ENCODE measurements around the gene TM4SF4.

Gene TM4SF4

DNA sequence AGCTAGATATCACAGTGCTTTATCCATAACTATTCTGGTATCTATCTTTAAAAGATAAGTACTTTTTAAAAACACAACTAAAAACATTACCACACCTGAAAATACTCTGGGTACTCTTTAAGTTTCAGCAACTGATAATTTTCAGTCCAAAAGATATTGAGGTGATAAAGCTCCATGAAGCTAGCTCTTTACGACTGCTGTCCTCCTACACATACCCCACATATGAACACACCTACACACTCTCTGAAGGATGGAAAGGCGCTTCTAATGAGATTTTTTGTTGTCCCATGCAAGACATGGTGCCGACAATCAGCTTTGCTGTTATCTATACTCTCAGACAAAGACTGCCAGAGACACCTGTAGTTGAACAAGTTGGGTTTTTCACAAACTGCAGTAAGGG lies 19.1 kb upstream of the TM4SF4 start:
- no peak for DNase-seq (ENCODE audit: low spot score)

DNA sequence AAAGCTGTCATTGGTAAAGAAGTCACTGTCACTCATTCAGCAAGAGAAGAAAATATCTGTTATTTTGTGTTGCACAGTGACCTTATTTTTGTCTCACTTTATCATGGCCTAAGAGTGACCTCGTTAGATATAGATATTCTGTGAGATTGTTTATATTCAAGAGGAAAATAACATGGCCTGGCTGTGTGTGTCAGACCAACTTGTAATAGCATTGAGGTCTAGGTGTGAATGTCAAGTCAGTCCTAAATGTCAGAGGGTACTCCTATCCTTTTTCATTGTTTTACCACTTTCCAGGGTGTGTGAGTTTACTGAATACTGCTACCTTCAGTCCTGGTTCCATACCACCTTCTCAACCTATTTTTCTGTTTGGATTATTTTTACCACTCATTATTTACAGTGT lies 18.5 kb upstream of the TM4SF4 start:
- no peak for DNase-seq (ENCODE audit: low spot score)

DNA sequence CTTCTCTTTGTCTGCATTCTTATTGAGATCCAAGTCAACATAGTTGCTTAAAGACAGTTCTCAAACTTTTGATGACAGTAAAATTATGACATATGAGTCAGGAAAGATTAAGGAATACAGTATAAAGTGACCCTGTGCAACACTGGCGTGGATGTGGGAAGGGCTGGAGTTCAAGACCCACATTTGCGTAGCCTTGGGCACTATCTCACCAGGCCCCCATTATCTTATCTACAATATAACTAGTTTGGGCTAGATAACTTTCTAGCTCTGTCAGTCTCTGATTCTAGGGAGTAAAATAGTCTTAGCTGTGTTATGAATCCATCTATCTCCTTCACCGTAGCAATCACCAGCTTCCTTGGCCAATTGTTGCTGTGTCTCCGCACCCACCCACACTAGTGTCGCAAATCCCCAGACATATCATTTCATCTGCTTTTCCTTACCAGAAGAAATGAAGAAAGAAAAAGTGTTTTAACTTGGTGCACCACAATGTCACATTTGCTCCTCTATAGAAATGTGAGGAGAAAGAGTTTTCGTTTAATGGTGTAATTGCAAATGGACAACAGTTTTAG lies 14.9 kb upstream of the TM4SF4 start:
- DNase-seq (ENCODE audit: low spot score) = no peak

DNA sequence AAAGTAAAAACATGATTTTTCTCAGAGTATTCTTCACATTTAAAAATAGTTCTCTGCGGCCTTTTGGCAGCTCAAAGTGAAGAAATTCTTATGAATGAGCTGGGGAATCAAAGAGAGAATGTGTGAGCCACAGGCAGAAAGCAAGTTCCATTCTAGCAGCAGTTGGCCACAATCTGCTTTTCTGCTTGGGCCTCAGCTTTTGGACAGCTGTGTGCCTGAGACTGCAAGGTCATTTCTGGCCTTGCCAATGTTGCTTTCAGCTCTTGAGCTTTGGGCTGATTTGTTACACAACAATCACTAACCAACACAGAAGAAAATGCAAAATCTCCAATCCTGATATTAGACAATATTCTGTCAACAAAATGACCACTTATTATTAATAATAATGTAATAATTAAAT lies 14.4 kb upstream of the TM4SF4 start:
- no peak for DNase-seq (ENCODE audit: low spot score)

DNA sequence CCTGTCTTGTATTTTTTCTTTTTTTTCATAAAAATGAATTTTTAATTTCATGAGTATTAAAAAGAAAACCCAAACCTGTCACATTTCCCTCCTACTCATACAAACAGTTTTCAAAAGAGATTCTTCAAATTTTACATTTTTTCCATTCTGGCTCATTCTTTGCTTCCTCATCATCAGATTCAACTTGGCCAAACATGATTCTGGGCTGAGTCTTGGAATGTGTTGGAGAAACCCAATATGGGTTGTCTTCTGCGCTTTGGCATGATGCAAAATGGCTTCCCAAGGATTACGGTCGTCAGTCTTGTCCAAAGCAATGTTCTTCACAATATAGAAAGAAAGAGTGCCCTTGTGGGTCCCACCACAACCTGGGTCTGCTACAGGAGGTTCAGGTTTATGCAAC lies 12.4 kb upstream of the TM4SF4 start:
- DNase-seq (ENCODE audit: low spot score) = no peak

DNA sequence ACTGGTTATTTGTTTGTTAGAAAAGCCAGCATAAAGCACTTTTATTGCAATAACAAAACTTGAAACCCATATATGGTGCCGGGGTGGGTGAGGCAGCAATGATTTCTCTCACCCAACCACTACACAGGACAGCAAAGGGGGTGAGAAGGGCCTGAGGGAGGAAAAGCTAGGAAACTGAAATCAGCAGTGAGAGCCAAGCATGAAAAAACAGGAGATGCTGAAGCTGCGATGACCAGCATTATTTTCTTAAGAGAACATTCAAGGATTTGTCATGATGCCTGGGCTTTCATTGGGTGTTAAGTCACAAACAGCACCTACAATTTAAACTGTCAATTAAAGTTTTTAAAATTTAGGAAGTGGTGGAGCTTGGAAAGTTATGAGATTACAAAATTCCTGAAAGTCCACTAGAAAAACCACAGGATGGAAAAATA lies 11.9 kb upstream of the TM4SF4 start:
- no peak for DNase-seq (ENCODE audit: low spot score)

DNA sequence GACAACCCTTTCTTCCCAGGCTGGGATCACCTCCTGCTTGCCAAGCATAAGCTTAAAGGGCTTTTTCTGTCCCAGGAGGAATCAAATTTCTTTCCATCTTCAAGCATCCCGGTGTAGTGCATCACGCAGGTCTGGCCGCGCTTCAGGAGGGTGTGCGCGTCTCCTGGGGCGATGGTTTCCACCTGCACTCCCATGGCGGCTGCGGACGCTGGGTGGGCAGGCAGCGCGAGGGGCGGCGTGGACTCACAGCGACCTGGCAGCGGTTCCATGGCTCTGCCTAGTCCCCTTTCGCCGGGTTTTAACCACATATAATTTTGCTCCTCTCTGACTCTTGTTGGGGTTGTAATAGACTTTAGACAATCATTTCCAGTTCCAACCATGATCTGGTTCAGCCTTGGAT lies 10.6 kb upstream of the TM4SF4 start:
- no peak for DNase-seq (ENCODE audit: low spot score)

DNA sequence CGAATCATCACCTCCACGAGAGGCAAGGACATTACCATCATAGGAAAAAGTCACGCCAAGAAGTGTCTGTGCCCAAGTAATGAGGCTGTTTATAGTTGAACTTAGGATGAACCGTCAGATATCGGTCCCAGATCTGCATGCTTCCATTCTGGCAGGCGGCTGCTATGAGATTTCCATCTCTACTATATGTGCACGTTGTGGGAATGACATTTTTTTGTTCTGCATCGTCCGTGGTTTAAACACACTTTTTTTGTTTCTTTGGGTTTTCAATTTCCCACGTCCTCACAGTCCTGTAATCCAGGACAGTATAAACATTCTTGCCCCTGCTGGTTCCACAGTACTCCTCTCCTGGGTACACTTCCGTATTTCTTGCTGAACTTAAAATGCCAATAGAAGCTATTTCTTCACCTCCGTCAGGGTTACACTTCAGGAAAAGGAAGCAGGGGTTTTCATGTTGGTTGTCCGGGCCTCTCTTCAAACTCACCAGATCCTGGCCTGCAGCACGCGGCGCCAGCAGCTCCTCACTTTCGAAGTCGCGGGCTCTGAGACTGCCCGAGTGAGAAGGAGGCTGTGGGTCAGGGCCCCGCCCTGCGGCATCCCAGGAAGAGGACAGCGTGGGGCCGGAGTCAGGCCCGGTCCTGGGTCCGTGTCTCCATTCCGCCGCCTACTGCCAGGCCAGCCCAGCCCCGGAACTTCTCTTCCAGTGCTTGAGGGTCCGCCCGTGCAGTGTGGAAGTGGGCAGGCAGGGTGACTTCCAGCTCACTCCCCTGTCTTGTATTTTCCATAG lies 9.8 kb upstream of the TM4SF4 start:
- DNase-seq (ENCODE audit: low spot score) = no peak

DNA sequence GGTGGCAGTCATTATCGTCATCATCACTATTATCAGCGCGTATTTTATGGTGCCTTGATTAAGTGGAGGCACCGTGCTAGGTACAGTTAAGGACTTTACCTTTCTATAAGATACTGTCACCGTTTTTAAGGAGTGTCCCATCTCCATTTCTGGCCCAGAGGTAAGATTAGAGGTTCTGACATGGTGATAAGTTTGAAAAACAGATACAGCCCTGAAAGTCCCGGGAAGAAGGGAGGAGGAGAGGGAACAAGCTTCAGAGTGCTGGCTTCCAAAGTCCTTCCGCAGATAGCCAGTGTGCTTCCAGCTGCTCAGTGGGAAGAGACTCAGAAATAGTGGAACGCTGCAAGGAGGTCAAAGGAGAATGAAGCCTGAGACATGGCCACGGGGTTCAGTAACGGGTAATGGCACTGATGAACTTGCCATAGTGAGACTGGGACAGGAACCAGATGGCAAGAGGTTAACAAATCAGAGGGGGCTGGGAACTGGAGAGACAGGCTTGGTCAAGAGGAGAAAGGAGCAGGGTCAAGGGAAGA lies 9.1 kb upstream of the TM4SF4 start:
- DNase-seq (ENCODE audit: low spot score) = no peak

DNA sequence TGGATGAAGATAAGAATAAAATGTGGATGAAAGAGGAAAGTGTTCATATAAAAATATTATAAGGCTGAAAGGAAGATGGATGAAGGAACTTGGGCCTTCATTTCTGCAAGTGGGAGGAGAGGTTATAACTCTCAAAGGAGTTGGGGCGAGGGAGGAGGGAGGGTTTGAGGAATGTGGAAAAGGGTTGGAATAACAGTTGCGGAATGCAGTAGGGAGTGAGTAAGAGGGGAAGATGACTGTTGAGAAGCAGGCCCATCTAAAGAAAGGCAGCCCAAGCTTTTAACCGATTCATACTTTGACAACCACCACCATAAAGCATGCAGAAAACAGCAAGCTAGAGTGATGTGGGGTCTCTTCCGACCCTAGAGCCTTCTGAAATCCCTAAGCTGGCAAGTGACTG lies 8.3 kb upstream of the TM4SF4 start:
- no peak for DNase-seq (ENCODE audit: low spot score)

DNA sequence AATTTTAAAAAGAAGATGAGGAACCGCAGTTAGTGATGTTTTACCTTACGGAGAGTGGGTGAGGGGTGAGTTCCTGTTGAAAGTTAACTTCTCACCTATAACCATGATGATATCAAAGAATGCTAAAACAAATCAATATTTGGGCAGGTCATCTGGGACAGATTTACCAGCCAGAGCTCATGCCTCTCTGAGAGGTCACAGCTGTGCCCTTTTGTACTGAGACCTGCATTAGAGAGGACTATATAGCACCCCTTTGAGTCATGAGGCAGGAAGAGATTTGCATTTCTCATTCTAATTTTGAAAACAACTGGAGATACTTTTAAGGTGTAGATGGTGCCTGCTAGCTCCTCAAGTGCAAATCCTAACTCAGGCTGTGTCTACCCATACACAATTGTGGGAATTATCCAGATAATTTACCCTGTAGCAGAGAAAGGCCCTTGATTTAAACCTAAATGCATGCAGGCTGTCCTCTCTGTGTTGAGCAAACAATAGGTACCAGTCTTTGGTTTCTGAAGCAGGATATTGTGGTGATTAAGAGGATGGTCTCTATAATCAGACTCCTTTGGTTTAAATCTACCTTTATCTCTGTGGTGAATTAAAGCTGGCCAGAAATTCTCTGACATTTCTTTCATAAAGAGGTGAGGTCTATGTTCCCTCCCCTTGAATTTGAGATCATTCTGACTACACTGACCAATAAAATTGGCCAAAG lies 5.8 kb upstream of the TM4SF4 start:
- no peak for DNase-seq (ENCODE audit: low spot score)

DNA sequence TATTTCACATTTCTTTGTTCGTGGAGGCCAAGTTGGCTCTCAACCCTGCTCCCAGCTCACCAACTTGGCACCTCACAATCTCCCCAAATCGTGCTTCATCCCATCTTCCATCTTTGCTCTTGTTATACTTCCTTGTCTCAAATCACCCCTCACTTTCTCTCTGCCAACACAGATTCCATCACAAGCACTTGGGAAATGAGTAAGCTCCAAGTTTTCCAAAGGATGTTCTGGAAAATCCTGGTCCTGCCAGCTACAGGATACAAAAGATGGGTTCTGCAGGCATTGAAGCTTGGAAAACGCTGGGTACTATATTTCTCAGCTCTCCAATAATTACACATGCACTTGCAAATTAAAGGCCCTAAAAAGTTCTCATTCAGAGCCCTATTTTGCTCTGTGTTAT lies 4.1 kb upstream of the TM4SF4 start:
- DNase-seq (ENCODE audit: low spot score) = no peak

DNA sequence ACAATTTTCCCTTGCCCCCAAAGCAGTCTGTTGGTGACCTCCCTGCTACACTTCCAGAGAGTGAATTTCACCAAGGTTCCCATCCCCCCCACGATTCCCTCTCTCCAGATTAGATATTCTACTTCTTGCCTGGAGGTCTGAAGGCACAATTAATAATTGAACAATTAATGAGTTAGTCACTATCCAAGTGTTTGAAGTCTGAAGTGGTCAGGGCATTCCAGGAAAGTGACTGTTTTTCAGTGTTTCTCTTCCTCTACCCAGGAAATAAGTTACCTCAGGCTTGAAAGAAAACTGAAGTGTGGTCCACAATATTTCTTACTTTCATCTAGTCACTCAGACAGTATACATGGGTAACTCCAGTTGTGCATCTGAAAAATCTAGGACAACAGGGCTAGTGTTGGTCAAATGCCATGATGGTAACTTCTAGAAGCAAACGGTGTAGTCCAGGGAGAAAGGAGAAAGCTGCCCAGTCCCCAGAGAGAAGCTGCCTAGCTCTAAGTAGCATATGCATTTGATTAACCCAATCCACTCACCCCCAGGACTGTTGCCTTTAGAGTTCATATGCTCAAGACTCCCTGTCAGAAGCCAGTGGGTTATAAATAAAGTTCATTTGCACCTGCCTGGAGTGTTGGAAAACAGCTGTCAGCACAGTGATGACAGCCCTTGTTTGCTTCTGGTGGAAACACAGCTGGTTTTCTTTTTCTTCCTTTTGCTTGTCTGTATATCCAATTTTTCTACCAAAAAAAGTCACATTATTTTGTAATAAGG lies 2.3 kb upstream of the TM4SF4 start:
- no peak for DNase-seq (ENCODE audit: low spot score)

DNA sequence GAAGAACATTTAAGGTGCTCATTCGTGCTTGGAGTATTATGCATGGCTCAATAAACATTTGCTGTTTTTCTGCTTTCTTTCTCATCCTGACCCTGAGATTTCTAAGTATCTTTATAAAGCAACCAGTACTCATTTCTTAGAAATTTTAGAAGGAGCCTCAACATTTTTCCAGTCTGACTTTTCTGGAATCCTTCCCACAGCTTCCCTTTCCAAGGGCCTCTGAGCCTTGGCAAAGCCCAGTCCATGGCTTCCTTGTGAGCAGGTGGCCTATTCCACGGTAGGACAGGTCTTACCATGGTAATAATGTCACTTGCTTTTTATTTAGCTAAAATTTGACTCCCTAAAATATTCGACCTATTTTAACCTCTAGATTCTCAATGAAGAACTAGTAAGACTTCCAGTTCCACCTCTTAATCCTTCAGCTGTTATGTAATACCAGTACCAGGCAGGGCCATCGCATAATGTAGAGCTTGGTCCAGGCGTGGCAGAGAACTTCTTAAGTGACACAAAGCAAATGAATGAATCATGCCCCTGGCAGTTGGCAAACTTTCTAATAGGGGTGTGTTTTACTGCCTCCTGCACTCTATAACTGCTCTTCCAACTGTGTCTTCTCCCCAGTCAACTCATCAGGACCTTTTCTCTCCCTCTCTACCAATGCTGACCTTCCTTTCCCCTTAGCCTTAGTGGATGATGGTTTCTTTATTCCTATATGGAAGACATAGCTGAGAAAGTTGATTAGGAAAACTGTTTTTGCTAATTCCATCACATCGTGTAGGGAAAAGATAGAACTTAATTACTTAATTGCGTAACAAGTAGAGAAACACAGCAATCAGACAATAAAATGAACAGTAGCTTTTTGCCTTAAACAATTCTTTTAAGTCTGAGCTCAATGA lies 894 bp upstream of the TM4SF4 start:
- no peak for DNase-seq (ENCODE audit: low spot score)

DNA sequence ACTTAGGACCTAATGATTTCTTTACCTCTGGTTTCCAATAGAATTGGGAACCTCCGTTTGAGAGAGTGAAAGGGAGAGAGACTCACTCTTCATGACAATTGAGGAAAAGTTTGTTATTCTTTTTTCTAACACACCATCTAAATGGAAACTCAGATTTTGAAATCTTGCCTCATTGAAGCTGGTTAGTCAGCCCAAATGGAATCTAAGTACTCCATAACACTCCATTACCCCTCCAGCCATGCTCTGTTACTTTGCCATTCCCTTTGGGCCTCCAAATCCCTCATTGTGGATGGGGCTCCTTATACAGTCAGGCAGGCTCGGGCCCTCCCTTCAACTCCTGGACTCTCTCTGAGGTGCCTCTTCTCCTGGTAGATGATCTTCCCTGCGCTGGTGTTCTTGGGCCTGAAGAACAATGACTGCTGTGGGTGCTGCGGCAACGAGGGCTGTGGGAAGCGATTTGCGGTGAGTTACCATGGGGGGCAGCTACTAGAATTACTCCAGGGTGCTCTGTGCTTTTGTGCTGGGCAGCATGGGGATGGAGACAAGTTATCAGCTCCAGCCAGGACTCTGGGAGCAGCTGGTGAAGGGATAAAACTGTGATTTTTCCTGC lies 1.1 kb downstream of the TM4SF4 start:
- no peak for DNase-seq (ENCODE audit: low spot score)

DNA sequence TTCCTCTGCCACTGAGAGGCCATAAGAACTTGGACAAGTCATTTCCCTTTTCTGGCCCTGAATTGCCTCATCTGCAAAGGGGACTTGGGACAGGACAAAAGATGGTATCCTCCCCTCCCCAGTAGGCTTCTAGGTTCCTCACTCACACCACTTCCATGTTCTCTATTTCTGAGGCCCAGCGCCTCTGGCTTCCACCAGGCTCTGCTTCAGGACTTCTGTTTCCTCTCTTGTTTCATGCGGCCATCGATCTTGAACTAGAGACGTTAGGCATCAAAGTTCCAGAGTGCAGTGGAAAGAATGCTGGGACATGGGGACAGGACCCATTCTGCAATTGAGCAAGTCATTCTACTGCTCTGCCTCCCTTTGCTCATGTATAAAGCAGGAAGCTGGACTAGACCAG lies 1.7 kb downstream of the TM4SF4 start:
- no peak for DNase-seq (ENCODE audit: low spot score)

DNA sequence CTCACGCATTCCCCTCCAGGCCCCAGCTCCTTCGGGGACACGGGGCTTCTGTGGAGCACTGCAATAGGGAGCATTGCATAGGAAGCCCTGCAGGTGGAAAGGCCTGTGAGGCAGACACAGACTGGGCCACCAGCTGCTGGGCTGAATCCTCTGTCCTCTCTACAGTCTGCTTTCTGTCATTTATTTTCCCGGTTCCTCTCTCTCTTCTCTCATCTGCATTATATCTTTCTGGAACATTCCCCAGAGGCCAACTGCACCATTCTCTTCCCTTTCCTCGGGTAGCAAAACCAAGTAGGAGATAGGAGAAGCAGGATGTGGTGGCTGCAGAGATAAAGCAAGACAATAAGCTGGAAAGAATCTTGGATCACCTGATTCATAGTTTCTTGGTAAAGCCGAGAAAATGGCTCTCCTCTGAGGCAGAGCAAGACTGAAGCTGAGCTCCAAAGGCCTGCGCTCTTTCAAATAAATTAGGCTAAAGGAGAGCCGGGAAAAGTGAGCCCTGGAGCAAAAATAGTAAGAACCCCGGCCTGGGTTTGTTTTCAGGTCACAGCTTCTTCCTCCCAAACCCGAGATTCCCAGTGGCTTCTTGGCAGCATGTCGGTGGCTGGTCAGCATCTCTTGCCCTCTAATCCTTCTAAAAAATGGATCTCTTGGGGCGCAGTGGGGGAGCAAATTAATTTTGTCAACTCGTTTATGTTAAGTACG lies 5.3 kb downstream of the TM4SF4 start:
- DNase-seq (ENCODE audit: low spot score) = no peak

DNA sequence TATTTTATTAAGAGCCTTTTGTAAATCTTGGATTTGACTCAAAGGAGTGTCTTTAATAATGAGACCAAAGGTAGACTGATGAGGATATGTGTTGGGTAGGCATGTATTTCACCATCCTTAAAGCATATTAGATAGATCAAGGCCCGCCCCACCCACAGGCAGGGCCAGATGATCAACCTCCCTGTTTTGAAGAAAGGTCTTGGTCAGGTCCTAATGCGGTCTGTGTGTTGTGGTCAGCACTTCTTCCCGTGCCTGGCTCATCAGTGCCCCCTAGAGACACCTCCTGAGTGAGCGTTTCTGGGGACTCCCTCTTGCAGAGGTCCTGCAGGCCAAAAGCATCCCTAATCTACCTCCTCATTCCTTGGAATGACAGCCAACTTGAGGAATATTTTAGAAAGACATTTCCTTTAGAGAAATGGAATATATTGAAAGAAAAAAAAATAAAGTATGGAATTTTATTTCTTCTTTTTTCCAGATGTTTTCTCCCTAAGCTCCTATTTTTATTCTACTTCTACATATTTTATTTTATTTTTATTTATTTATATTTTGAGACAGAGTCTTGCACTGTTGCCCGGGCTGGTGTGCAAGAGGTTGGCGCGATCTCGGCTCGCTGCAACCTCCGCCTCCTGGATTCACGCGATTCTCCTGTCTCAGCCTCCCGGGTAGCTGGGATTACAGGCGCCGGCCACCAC lies 6.0 kb downstream of the TM4SF4 start:
- peak; percentile 85 for DNase-seq (ENCODE audit: low spot score)

DNA sequence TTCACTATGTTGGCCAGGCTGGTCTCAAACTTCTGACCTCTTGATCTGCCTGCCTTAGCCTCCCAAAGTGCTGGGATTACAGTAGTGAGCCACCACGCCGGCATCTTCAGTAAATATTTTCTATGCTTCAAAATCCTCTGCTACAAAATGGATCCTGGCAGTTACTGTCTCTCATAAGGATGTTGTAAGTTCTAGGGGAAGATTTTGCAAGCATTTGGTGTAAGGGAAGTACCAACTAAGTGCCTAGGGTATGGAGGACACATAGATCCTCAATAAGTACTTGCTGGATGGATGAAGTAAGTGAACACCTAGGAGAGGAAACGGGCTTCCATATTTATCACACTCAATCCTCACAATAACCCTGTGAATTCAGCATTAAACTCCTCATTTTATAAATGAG lies 6.6 kb downstream of the TM4SF4 start:
- DNase-seq (ENCODE audit: low spot score) = no peak

DNA sequence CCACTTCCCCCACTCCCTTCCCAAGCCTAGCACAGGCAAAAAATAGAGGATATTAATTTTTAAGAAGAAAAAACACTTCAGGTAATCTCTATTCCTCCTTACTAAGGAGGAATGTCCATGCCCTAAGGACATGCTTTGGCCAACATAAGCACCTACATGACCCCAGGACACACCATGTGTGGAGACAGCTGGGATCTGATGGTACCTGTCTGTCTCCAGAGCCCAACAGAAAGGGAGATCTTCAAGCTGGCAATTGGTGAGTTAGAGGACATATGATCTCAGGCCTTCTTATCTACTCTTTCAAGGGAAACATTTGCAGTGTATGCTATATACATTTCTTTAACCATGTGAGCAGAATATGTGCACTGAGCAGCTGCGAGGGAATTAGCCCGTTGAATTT lies 7.0 kb downstream of the TM4SF4 start:
- DNase-seq (ENCODE audit: low spot score) = no peak
